Upper lobe of right lung (tissue), 1 donor: ENCODE measurements around the gene LIN37. TPM values are rescaled to one million over a fixed set of nuclear protein-coding genes. Genes with fewer than 3 reads are reported as not detected.
A peak's percentile ranks its signal among the peaks of the same experiment; 100 is the strongest.

Experiments
- ATAC-seq: fragments of 200-7000 bp; cut with Tn5 transposase; one replicate; pipeline ENCODE4 v1.9.1; 2020; ENCODE audit warnings: mild to moderate bottlenecking, moderate library complexity
- DNase-seq: peaks from one replicate; pipeline ENCODE4 v3.0.0-alpha.2; 2020
- H3K27ac ChIP-seq: fragments of 200-600 bp; one replicate; pipeline ENCODE4 v1.8.0; 2022
- H3K27me3 ChIP-seq: fragments of 200-600 bp; one replicate; pipeline ENCODE4 v1.8.0; 2022; ENCODE audit warnings: mild to moderate bottlenecking
- H3K36me3 ChIP-seq: fragments of 200-600 bp; one replicate; pipeline ENCODE4 v1.8.0; 2022
- H3K4me1 ChIP-seq: fragments of 200-600 bp; one replicate; pipeline ENCODE4 v1.8.0; 2022
- H3K4me3 ChIP-seq: fragments of 200-600 bp; one replicate; pipeline ENCODE4 v1.8.0; 2022; ENCODE audit warnings: mild to moderate bottlenecking
- H3K9me3 ChIP-seq: fragments of 200-600 bp; one replicate; pipeline ENCODE4 v1.8.0; 2022
- intact Hi-C: fragments of 100-400 bp; cut with DNase I; formaldehyde crosslinking; loops from one replicate; pipeline ENCODE4 v1.11.0; 2022
- total RNA-seq: library from RNA; stranded (reverse); fragmentation: NEBNext Ultra II Directional; extraction: Animal tissue kit (Norgen Biotek cat#: 25700); gene quantifications from one replicate; pipeline ENCODE4 v1.2.1, GENCODE V29; 2021
- TF ChIP-seq, protein P1 (sequence below): fragments of 200-600 bp; IDR thresholded peaks from one replicate; pipeline ENCODE4 v1.8.0; 2022; ENCODE audit warnings: antibody characterized with exemption
- donor health status: DM: no; HTN: yes; CAD: no; lungs with severe emphysema.

LIN37 gene
- total RNA-seq, 1 donor from 2014 or later: 11.3 TPM

GRCh38 chr19:35781650-35782049 lies 33.3 kb downstream of the LIN37 start:
- no peak for ATAC-seq
- intact Hi-C loops: no loop called here

GRCh38 chr19:35782589-35782988 lies 34.2 kb downstream of the LIN37 start:
- Histone ChIP-seq H3K9me3 (no peaks in the 10 kb centered on the region), H3K27ac (no peak overlapping the region), H3K27me3 (no peaks in the 10 kb centered on the region), H3K36me3 (no peaks in the 10 kb centered on the region), H3K4me1 (no peaks in the 10 kb centered on the region), H3K4me3 (no peak overlapping the region)
- TF ChIP-seq, protein P1, sequence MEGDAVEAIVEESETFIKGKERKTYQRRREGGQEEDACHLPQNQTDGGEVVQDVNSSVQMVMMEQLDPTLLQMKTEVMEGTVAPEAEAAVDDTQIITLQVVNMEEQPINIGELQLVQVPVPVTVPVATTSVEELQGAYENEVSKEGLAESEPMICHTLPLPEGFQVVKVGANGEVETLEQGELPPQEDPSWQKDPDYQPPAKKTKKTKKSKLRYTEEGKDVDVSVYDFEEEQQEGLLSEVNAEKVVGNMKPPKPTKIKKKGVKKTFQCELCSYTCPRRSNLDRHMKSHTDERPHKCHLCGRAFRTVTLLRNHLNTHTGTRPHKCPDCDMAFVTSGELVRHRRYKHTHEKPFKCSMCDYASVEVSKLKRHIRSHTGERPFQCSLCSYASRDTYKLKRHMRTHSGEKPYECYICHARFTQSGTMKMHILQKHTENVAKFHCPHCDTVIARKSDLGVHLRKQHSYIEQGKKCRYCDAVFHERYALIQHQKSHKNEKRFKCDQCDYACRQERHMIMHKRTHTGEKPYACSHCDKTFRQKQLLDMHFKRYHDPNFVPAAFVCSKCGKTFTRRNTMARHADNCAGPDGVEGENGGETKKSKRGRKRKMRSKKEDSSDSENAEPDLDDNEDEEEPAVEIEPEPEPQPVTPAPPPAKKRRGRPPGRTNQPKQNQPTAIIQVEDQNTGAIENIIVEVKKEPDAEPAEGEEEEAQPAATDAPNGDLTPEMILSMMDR: no peak
- DNase-seq (peak; percentile 62), ATAC-seq (no peak)
- intact Hi-C loops: no loop called here

More at GRCh38 chr19:35781650-35782049, 33.3 kb downstream of the LIN37 start:
- no peaks in the 10 kb centered on the region for H3K9me3 ChIP-seq
- TF ChIP-seq, protein P1: no peak
- H3K4me1 ChIP-seq: no peaks in the 10 kb centered on the region
- DNase-seq: no peak
- H3K27ac ChIP-seq: no peak overlapping the region
- no peak overlapping the region for H3K4me3 ChIP-seq
- no peaks in the 10 kb centered on the region for H3K27me3 ChIP-seq
- no peaks in the 10 kb centered on the region for H3K36me3 ChIP-seq

DNA sequence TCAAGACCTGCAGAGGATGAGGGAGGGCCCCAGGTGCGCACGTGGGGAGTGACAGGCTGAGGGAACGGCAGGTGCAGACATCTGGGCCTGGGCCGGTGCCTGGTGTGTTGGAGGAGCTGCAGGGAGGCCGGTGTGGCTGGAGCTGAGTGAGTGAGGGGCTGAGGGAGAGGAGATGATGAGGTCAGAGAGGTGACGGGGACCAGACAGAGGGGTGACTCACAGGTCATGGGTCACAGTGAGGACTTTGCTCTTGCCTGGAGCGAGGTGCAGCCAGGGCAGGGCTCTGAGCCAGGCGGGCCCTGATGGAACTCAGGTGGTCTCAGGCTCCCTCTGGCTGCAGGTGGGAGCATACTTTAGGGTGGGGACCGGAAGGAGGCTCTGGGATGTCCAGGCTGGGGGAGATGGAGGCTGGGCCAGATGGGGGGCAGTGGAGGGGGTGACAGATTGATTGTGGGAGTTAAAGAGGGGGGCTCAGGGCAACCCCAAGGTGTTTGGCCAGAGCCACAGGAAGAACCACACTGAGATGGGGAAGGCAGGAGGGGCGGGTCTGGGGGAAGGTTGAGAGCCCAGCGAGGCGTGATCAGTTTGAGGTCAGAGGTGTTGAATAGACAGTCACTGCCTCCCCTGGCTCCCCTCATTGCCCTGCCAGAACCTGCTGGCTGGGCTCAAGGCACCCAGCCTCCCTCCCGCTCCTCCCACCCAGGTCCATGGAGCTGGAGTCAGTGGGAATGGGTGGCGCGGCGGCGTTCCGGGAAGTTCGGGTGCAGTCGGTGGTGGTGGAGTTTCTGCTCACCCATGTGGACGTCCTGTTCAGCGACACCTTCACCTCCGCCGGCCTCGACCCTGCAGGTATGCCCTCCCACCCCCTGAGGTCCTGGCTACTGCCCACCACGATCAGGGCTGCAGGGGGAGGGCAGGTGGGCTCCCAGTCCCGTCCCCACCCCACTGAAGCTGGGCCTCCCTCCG lies 35.4 kb downstream of the LIN37 start:
- no peaks in the 10 kb centered on the region for H3K4me1 ChIP-seq
- no peak overlapping the region for H3K4me3 ChIP-seq
- no peaks in the 10 kb centered on the region for H3K9me3 ChIP-seq
- no peaks in the 10 kb centered on the region for H3K36me3 ChIP-seq
- no peaks in the 10 kb centered on the region for H3K27me3 ChIP-seq
- no peak overlapping the region for H3K27ac ChIP-seq
- ATAC-seq (no peak), DNase-seq (no peak)
- intact Hi-C loops: no loop called here
- TF ChIP-seq, protein P1: no peak

DNA sequence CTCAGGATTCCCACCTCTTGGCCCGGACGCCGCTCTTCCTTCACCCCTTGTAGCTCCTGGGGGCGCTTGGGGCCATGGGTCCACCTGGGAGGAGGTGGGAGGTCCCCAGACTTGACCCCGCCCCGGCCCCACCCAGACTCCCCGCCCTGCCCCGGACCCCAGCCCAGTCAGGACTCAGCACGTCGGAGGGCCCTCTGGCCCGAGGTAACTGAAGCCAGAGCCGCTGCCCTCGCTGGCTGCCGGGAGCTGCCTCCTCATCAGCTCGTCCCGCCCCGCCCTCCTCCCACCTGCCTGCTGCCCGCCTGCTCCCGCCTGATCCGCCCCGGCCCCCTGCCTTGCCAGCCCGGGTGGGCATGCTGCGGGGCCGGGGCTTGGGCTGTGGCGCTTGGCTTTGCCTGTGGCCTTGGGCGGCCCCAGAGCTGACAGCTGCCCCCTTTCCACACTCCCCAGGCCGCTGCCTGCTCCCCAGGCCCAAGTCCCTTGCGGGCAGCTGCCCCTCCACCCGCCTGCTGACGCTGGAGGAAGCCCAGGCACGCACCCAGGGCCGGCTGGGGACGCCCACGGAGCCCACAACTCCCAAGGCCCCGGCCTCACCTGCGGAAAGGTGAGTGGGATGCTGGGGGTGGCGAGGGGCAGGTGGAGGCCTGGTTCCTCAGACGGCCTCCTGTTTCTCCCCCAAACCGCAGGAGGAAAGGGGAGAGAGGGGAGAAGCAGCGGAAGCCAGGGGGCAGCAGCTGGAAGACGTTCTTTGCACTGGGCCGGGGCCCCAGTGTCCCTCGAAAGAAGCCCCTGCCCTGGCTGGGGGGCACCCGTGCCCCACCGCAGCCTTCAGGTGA lies 36.3 kb downstream of the LIN37 start:
- H3K27ac ChIP-seq: no peak overlapping the region
- H3K4me3 ChIP-seq: no peak overlapping the region
- DNase-seq (no peak), ATAC-seq (no peak)
- intact Hi-C loops: no loop called here
- H3K36me3 ChIP-seq: no peaks in the 10 kb centered on the region
- no peaks in the 10 kb centered on the region for H3K4me1 ChIP-seq
- TF ChIP-seq, protein P1: no peak
- no peaks in the 10 kb centered on the region for H3K27me3 ChIP-seq
- H3K9me3 ChIP-seq: no peaks in the 10 kb centered on the region

GRCh38 chr19:35785339-35785627 lies 36.9 kb downstream of the LIN37 start:
- Histone ChIP-seq H3K27ac (no peak overlapping the region), H3K4me1 (no peaks in the 10 kb centered on the region), H3K9me3 (no peaks in the 10 kb centered on the region), H3K4me3 (no peak overlapping the region), H3K36me3 (no peaks in the 10 kb centered on the region), H3K27me3 (no peaks in the 10 kb centered on the region)
- intact Hi-C loops: no loop called here
- TF ChIP-seq, protein P1: no peak
- DNase-seq (no peak), ATAC-seq (no peak)
